ENCODE results near the gene TMEM125. TPM values are rescaled to one million over a fixed set of nuclear protein-coding genes. Genes with fewer than 3 reads are reported as not detected.

The TMEM125 gene
- total and polyA plus RNA-seq, 10 of the 15 experiments (the other 5 are each of a cell fraction or from before 2014, with no cell fraction given), result 0.28 TPM; not detected in 9

DNA sequence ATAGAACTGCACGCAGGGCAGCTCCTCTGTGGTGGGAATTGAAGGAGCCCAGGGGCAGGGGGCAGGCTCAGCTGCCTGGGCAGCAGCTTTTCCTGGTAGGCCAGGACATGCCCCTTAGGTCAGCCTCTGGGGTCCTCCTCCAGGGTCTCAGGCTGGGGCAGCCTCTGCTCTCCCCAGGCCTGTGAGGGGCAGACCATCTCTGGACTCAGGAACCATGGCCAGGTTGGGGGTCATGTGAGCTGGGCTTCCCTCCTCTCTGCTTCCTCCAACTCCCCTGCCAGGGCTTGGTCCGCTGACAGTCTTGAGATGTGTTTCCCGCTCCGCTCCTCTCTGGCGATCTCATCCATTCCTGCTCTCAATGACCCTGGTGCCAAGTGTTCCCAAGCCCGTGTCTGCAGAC is 9.9 kb downstream of the TMEM125 start:
- H2AFZ ChIP-seq (ENCODE audit: control insufficient read depth, low read depth, low read length), result no peak overlapping the region
- no peak for DNase-seq (ENCODE audit: low read depth, low spot score)
- in situ Hi-C loops (cut with MboI) (no loop called here), intact Hi-C loops (cut with micrococcal nuclease; ENCODE audit: unreplicated experiment) (no loop called here)
- ATAC-seq, result no peak
- H3K9ac ChIP-seq (ENCODE audit: control insufficient read depth, insufficient read depth, low read length), result no peak overlapping the region
- ChIA-PET POLR2A (no interaction called here), RAD21 (ENCODE audit: unreplicated experiment) (no interaction called here), CTCF (interaction anchor here (1.4 kb wide), 1 partner anchor 16 kb away, joined by 5 read pairs; no protein-coding TSS in a partner anchor), SMC1A (ENCODE audit: uncharacterized antibody, unreplicated experiment) (interaction anchor here (2.1 kb wide), 1 partner anchor 15 kb away, joined by 4 read pairs; no protein-coding TSS in a partner anchor)
- H4K20me1 ChIP-seq (ENCODE audit: control insufficient read depth, insufficient read depth), result no peaks in the 10 kb centered on the region
- H3K27me3 ChIP-seq (replicated peaks in 1 of 2; ENCODE audit: control insufficient read depth in 2 of 2, insufficient read depth in 2 of 2, low read length in 1 of 2), result no peaks in the 10 kb centered on the region; a peak in 1 of 4 replicates
- 69% methylated on average over 6 of the region's 6 CpGs for WGBS (ENCODE audit: insufficient coverage, insufficient replicate concordance, low lambda C conversion rate, missing lambda C conversion rate)
- no peak for FAIRE-seq
- TF ChIP-seq ASH2L (IDR thresholded peaks at IDR 0.05; ENCODE audit: borderline replicate concordance, low read depth), result no peak
- H3K4me3 ChIP-seq, result no peak overlapping the region
- no peaks in the 10 kb centered on the region for H3K4me1 ChIP-seq (ENCODE audit: control insufficient read depth, insufficient read depth, low read length)
- H3K36me3 ChIP-seq (ENCODE audit: control insufficient read depth in 2 of 2, insufficient read depth in 2 of 2, low read length in 1 of 2), result no peaks in the 10 kb centered on the region
- no peak overlapping the region for H3K4me2 ChIP-seq (ENCODE audit: control insufficient read depth, insufficient read depth)
- no peaks in the 10 kb centered on the region for H3K79me2 ChIP-seq (ENCODE audit: control insufficient read depth, insufficient read depth, low read length)
- H3K27ac ChIP-seq (ENCODE audit: control insufficient read depth, insufficient read depth), result no peak overlapping the region
- no peaks in the 10 kb centered on the region for H3K9me3 ChIP-seq (replicated peaks; ENCODE audit: control insufficient read depth, insufficient read depth, low read length)
- BruUV-seq (replicated peaks), result no TSS peak

DNA sequence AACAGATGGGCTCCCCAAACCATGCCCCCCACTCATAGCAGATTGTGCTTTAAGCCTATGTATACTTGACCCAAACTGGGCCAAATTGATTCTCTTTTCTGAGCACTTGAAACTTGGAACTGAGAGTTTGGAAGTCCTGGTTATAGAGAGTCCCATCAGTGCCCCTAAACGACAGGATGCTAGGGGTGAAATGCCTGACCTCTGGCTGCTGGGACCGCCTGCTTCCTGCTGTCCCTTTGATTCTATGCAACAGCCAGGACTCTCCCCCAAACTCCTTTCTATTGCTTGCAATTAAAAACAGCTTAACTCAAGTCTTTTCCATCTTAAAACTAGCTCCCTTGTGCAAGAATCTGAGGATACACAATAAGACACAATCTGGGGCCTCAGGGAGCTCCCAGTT is 10.9 kb downstream of the TMEM125 start:
- ChIA-PET POLR2A (no interaction called here), CTCF (interaction anchor here (1.1 kb wide), 1 partner anchor 13 kb away, joined by 3 read pairs; no protein-coding TSS in a partner anchor), SMC1A (ENCODE audit: uncharacterized antibody, unreplicated experiment) (interaction anchor here (0.9 to 2.1 kb wide), 3 partner anchors 14 to 173 kb away, joined by 3 to 4 read pairs (median 3); partner anchors contain the start of gene HYI), RAD21 (ENCODE audit: unreplicated experiment) (interaction anchor here (0.6 to 1.7 kb wide), 2 partner anchors 14 kb away, joined by 5 read pairs; no protein-coding TSS in a partner anchor)
- TF ChIP-seq KAT2A (conservative IDR thresholded peaks at IDR 0.05; ENCODE audit: control insufficient read depth, low read depth, low read length), result no peak
- TF ChIP-seq, protein P1, sequence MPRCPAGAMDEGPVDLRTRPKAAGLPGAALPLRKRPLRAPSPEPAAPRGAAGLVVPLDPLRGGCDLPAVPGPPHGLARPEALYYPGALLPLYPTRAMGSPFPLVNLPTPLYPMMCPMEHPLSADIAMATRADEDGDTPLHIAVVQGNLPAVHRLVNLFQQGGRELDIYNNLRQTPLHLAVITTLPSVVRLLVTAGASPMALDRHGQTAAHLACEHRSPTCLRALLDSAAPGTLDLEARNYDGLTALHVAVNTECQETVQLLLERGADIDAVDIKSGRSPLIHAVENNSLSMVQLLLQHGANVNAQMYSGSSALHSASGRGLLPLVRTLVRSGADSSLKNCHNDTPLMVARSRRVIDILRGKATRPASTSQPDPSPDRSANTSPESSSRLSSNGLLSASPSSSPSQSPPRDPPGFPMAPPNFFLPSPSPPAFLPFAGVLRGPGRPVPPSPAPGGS (IDR thresholded peaks at IDR 0.05; ENCODE audit: borderline replicate concordance, insufficient read depth, low read depth, low read length, poor library complexity, severe bottlenecking), result no peak
- TF ChIP-seq, protein P2, sequence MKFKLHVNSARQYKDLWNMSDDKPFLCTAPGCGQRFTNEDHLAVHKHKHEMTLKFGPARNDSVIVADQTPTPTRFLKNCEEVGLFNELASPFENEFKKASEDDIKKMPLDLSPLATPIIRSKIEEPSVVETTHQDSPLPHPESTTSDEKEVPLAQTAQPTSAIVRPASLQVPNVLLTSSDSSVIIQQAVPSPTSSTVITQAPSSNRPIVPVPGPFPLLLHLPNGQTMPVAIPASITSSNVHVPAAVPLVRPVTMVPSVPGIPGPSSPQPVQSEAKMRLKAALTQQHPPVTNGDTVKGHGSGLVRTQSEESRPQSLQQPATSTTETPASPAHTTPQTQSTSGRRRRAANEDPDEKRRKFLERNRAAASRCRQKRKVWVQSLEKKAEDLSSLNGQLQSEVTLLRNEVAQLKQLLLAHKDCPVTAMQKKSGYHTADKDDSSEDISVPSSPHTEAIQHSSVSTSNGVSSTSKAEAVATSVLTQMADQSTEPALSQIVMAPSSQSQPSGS (IDR thresholded peaks at IDR 0.05; ENCODE audit: low read length), result no peak
- no peak for TF ChIP-seq SPI1 (IDR thresholded peaks at IDR 0.05; ENCODE audit: borderline replicate concordance, insufficient read depth, low read depth, low read length)
- TF ChIP-seq HCFC1 (IDR thresholded peaks at IDR 0.05; ENCODE audit: low read length), result no peak
- H3K9ac ChIP-seq (ENCODE audit: control insufficient read depth, insufficient read depth, low read length), result no peak overlapping the region
- no peaks in the 10 kb centered on the region for H3K79me2 ChIP-seq (ENCODE audit: control insufficient read depth, insufficient read depth, low read length)
- no peak for FAIRE-seq
- no peaks in the 10 kb centered on the region; a peak in 2 of 4 replicates for H3K27me3 ChIP-seq (replicated peaks in 1 of 2; ENCODE audit: control insufficient read depth in 2 of 2, insufficient read depth in 2 of 2, low read length in 1 of 2)
- WGBS (ENCODE audit: insufficient coverage, insufficient replicate concordance, low lambda C conversion rate, missing lambda C conversion rate), result 0% methylated on average over 2 of the region's 2 CpGs
- in situ Hi-C loops (cut with MboI) (no loop called here), intact Hi-C loops (cut with micrococcal nuclease; ENCODE audit: unreplicated experiment) (no loop called here)
- no peak overlapping the region for H3K27ac ChIP-seq (ENCODE audit: control insufficient read depth, insufficient read depth)
- DNase-seq (ENCODE audit: low read depth, low spot score), result no peak
- no peaks in the 10 kb centered on the region for H3K36me3 ChIP-seq (ENCODE audit: control insufficient read depth in 2 of 2, insufficient read depth in 2 of 2, low read length in 1 of 2)
- H3K9me3 ChIP-seq (replicated peaks; ENCODE audit: control insufficient read depth, insufficient read depth, low read length), result no peaks in the 10 kb centered on the region
- H4K20me1 ChIP-seq (ENCODE audit: control insufficient read depth, insufficient read depth), result no peaks in the 10 kb centered on the region
- ATAC-seq, result no peak
- H3K4me2 ChIP-seq (ENCODE audit: control insufficient read depth, insufficient read depth), result no peak overlapping the region
- H2AFZ ChIP-seq (ENCODE audit: control insufficient read depth, low read depth, low read length), result no peak overlapping the region
- H3K4me1 ChIP-seq (ENCODE audit: control insufficient read depth, insufficient read depth, low read length), result no peaks in the 10 kb centered on the region
- no peak overlapping the region for H3K4me3 ChIP-seq
- no TSS peak for BruUV-seq (replicated peaks)

Measured in GM12878 (cell line).